ENCODE results near the gene PARD3. TPM values are rescaled to one million over a fixed set of nuclear protein-coding genes. Genes with fewer than 3 reads are reported as not detected.

Gene PARD3
- total RNA-seq, 2 experiments from 2014 or later = 3.6 to 4.0 TPM

DNA sequence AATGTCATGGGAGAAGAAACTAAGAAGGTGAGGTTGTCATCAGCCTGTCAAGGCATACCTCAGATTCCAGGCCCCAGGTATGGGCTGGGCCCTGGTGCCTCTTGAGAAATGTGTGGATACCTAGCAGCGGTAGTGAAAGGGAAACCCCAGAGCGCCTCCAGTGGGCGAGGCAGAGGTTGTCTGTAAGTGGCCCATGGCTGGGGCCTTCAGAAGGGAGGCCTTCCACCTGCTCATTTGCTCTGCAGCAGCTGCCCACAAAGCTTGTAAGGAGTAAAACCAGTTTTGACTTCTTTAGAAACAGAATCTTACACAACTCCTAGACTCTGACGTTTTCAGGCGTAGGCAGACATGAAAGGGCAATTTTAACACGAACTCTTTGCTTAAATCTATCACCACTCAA is 509.9 kb downstream of the PARD3 start:
- CTCF ChIA-PET = no interaction called here
- peaks cover 3% of the 10 kb centered on the region for H3K27me3 Mint-ChIP-seq (ENCODE audit: low read depth)
- no peaks in the 10 kb centered on the region for H3K4me1 Mint-ChIP-seq (ENCODE audit: low read depth)
- no peak overlapping the region for H3K27ac Mint-ChIP-seq
- no peaks in the 10 kb centered on the region for H3K36me3 Mint-ChIP-seq (ENCODE audit: low read depth)
- H3K9me3 Mint-ChIP-seq = no peaks in the 10 kb centered on the region
- no peak overlapping the region for H3K4me3 Mint-ChIP-seq
- intact Hi-C loops (cut with micrococcal nuclease) = no loop called here
- DNase-seq = no peak

- no peak for DNase-seq
- CTCF ChIA-PET = interaction anchor here (0.6 kb wide), 1 partner anchor 41 kb away, joined by 8 read pairs; no protein-coding TSS in a partner anchor
- H3K27ac Mint-ChIP-seq = no peak overlapping the region
- intact Hi-C loops (cut with micrococcal nuclease) = no loop called here
- no peaks in the 10 kb centered on the region for H3K9me3 Mint-ChIP-seq
- no peaks in the 10 kb centered on the region for H3K36me3 Mint-ChIP-seq (ENCODE audit: low read depth)
- peaks cover 6% of the 10 kb centered on the region for H3K27me3 Mint-ChIP-seq (ENCODE audit: low read depth)
- peaks cover 4% of the 10 kb centered on the region for H3K4me1 Mint-ChIP-seq (ENCODE audit: low read depth)
- H3K4me3 Mint-ChIP-seq = no peak overlapping the region
Observed at GRCh38 chr10:34303022-34303421, 512.1 kb downstream of the PARD3 start.

DNA sequence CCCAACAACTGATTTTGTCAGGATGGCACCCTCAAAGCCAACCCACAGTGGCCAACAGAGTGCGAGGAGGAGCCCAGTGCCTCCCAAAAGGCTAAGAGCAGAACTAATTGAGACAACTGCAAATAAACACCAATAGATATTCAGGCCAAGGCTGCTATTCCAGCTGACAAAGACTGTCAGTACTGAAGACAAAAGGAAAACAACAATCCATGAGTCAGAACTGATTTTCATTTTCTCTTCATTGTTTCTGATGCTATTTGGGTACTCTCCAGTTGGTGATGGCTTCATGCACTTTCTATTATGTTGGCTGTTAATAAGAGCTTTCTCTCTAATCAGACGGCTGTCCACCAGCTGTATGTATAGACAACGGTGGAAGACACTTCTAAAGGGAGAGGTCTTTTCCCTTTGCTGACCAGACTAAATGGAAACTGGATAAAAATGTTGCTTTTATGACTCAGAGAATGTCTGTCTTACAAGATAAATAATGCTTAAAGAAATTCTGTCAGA is 515.9 kb downstream of the PARD3 start:
- Mint-ChIP-seq H3K4me3 (no peak overlapping the region), H3K27me3 (ENCODE audit: low read depth) (peaks cover 18% of the 10 kb centered on the region), H3K27ac (no peak overlapping the region), H3K9me3 (no peaks in the 10 kb centered on the region), H3K36me3 (ENCODE audit: low read depth) (no peaks in the 10 kb centered on the region), H3K4me1 (ENCODE audit: low read depth) (peaks cover 15% of the 10 kb centered on the region)
- CTCF ChIA-PET = interaction anchor here (0.6 kb wide), 1 partner anchor 1164 kb away, joined by 6 read pairs; no protein-coding TSS in a partner anchor
- intact Hi-C loops (cut with micrococcal nuclease) = loop anchor here (10.0 kb wide), 2 partner anchors 226 to 896 kb away; no protein-coding TSS in a partner anchor
- no peak for DNase-seq

DNA sequence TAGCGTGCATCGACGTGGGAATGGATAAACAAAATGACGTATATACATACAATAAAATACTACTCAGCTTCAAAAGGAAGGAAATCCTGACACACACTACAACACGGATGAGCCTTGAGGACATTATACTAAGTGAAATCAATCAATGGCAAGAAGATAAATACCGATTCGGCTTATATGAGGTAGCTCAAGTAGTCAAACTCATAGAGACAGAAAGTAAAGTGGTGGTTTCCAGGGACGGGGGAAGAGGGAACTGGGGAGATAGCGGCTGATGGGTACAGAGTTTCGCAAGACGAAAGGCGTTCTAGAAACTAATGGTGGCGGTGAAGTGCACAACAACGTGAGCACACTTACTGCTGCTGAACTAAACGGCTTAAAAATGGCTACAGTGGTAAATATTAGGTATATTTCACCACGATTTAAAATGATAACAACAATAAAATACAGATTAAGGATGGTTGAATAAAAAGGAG is 516.7 kb downstream of the PARD3 start:
- peaks cover 20% of the 10 kb centered on the region for H3K4me1 Mint-ChIP-seq (ENCODE audit: low read depth)
- no peaks in the 10 kb centered on the region for H3K36me3 Mint-ChIP-seq (ENCODE audit: low read depth)
- H3K27ac Mint-ChIP-seq = no peak overlapping the region
- intact Hi-C loops (cut with micrococcal nuclease) = loop anchor here (10.0 kb wide), 2 partner anchors 226 to 896 kb away; no protein-coding TSS in a partner anchor
- H3K4me3 Mint-ChIP-seq = no peak overlapping the region
- H3K27me3 Mint-ChIP-seq (ENCODE audit: low read depth) = peaks cover 18% of the 10 kb centered on the region
- DNase-seq = no peak
- CTCF ChIA-PET = interaction anchor here (0.6 to 1.0 kb wide), 2 partner anchors 50 to 1172 kb away, joined by 3 read pairs; no protein-coding TSS in a partner anchor
- H3K9me3 Mint-ChIP-seq = no peaks in the 10 kb centered on the region

DNA sequence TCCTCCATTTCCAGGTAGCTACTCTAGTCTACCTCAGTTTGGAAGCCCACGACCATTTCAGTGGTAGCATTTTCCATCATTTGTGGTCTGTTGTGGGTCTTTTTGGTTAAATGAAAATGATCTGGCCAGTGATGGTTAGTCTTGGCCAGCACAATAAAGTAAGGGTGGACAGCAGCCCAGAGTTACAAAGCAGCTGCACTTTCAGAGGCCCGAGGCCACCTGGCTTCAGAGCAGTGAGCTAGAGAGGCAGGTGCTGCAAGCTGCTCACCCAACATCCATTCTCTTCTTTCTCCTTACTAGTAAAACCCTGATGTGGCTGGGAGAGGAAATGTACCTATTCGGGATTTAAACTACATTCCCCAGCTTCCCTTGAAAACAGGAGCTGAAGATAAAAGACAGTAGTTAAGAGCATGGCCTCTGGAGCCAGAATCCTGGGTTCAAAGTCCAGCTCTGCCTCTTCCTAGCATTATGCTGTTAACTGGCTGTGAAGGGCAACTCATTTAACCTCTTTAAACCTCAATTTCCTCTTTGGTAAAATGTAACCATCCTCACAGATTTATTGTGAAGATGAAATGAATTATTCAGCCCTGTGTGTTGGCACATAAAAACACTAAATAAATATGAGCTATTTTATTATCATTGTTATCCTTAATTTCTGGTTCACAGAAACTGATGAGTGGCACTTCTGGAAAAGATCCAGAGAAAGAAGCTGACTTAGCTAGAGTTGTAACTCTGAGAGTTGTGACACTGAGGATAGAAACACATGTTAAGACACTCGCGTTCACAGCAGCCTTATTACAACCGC is 517.4 kb downstream of the PARD3 start:
- no peak for DNase-seq
- no peak overlapping the region for H3K4me3 Mint-ChIP-seq
- intact Hi-C loops (cut with micrococcal nuclease) = loop anchor here (10.0 kb wide), 2 partner anchors 227 to 897 kb away; no protein-coding TSS in a partner anchor
- peaks cover 20% of the 10 kb centered on the region for H3K27me3 Mint-ChIP-seq (ENCODE audit: low read depth)
- H3K4me1 Mint-ChIP-seq (ENCODE audit: low read depth) = peaks cover 23% of the 10 kb centered on the region
- no peaks in the 10 kb centered on the region for H3K9me3 Mint-ChIP-seq
- no peak overlapping the region for H3K27ac Mint-ChIP-seq
- H3K36me3 Mint-ChIP-seq (ENCODE audit: low read depth) = no peaks in the 10 kb centered on the region
- CTCF ChIA-PET = interaction anchor here (0.6 to 1.0 kb wide), 2 partner anchors 50 to 1172 kb away, joined by 3 read pairs; no protein-coding TSS in a partner anchor

GRCh38 chr10:34295142-34295548 is 520.0 kb downstream of the PARD3 start:
- H3K27ac Mint-ChIP-seq = no peak overlapping the region
- intact Hi-C loops (cut with micrococcal nuclease) = loop anchor here (10.0 kb wide), 2 partner anchors 230 to 900 kb away; no protein-coding TSS in a partner anchor
- H3K9me3 Mint-ChIP-seq = no peaks in the 10 kb centered on the region
- H3K4me1 Mint-ChIP-seq (ENCODE audit: low read depth) = peaks cover 35% of the 10 kb centered on the region
- peaks cover 24% of the 10 kb centered on the region for H3K27me3 Mint-ChIP-seq (ENCODE audit: low read depth)
- no peaks in the 10 kb centered on the region for H3K36me3 Mint-ChIP-seq (ENCODE audit: low read depth)
- CTCF ChIA-PET = no interaction called here
- DNase-seq = no peak
- H3K4me3 Mint-ChIP-seq = no peak overlapping the region

GRCh38 chr10:34294137-34294536 is 521.0 kb downstream of the PARD3 start:
- Mint-ChIP-seq H3K27me3 (ENCODE audit: low read depth) (peaks cover 24% of the 10 kb centered on the region), H3K9me3 (no peaks in the 10 kb centered on the region), H3K36me3 (ENCODE audit: low read depth) (no peaks in the 10 kb centered on the region), H3K4me3 (no peak overlapping the region), H3K4me1 (ENCODE audit: low read depth) (peaks cover 35% of the 10 kb centered on the region), H3K27ac (peak overlapping the region; percentile 28)
- intact Hi-C loops (cut with micrococcal nuclease) = loop anchor here (1.0 to 10.0 kb wide), 5 partner anchors 12 to 1048 kb away; no protein-coding TSS in a partner anchor
- no peak for DNase-seq
- CTCF ChIA-PET = interaction anchor here (0.6 kb wide), 1 partner anchor 518 kb away, joined by 3 read pairs; no protein-coding TSS in a partner anchor

GRCh38 chr10:34292675-34293074 is 522.4 kb downstream of the PARD3 start:
- intact Hi-C loops (cut with micrococcal nuclease) = loop anchor here (5.0 to 10.0 kb wide), 3 partner anchors 232 to 1050 kb away; no protein-coding TSS in a partner anchor
- Mint-ChIP-seq H3K27me3 (ENCODE audit: low read depth) (peaks cover 25% of the 10 kb centered on the region), H3K36me3 (ENCODE audit: low read depth) (no peaks in the 10 kb centered on the region), H3K9me3 (no peaks in the 10 kb centered on the region), H3K4me1 (ENCODE audit: low read depth) (peaks cover 31% of the 10 kb centered on the region), H3K4me3 (no peak overlapping the region), H3K27ac (no peak overlapping the region)
- CTCF ChIA-PET = no interaction called here
- no peak for DNase-seq

DNA sequence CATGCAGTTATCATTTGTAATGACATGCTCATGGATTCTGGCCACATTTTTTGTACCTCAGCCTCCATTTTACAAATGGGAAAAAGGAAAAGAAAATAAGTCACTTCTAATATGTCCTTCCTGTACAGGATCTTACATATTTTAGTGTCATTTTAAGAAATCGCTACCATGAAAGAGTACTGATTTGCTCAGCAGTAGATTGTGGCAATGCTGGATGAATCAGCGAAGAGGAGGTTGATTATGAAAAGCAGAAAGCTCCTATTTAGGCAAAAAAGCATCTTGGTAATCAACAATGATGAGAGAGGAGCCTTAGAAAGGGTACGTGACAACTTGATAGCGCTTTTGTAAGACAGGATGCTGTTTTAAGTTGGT is 522.9 kb downstream of the PARD3 start:
- no peaks in the 10 kb centered on the region for H3K9me3 Mint-ChIP-seq
- no peak overlapping the region for H3K27ac Mint-ChIP-seq
- peaks cover 31% of the 10 kb centered on the region for H3K4me1 Mint-ChIP-seq (ENCODE audit: low read depth)
- intact Hi-C loops (cut with micrococcal nuclease) = loop anchor here (5.0 to 10.0 kb wide), 3 partner anchors 233 to 1050 kb away; no protein-coding TSS in a partner anchor
- no peak overlapping the region for H3K4me3 Mint-ChIP-seq
- CTCF ChIA-PET = no interaction called here
- DNase-seq = no peak
- H3K27me3 Mint-ChIP-seq (ENCODE audit: low read depth) = peaks cover 22% of the 10 kb centered on the region
- no peaks in the 10 kb centered on the region for H3K36me3 Mint-ChIP-seq (ENCODE audit: low read depth)

DNA sequence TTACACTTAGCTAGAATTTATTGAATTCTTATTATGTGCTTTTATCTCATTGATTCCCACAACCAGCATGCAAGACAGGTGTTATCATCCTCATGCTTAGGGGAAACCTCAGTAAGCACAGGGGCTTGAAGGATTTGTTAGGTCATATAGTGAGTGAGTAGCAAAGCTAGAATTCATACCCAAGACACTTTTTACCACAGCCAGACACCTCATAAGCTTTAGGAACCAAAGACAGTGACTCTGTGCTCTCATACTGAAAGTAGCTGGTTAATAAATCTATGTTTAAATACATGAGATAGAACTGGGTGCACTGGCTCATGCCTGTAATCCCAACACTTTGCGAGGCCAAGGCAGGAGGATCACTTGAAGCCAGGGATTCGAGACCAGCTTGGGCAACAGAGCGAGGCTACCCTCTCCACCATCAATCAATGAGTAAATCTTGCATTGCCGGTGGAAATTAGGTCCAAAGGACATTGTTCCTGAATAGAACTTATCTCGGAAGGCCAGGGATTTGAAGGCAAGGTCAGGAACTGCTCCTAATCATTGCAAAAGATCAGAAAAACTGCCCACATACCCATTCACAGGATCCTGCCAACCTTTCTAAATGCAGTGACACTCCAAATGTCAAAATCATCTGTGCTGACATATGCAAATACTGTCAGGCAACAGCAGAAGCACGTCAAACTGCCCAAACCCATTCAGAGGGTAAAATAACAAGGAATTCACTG is 523.5 kb downstream of the PARD3 start:
- H3K27me3 Mint-ChIP-seq (ENCODE audit: low read depth) = peaks cover 23% of the 10 kb centered on the region
- CTCF ChIA-PET = no interaction called here
- H3K9me3 Mint-ChIP-seq = no peaks in the 10 kb centered on the region
- no peak for DNase-seq
- H3K4me3 Mint-ChIP-seq = no peak overlapping the region
- no peaks in the 10 kb centered on the region for H3K36me3 Mint-ChIP-seq (ENCODE audit: low read depth)
- no peak overlapping the region for H3K27ac Mint-ChIP-seq
- H3K4me1 Mint-ChIP-seq (ENCODE audit: low read depth) = peaks cover 31% of the 10 kb centered on the region
- intact Hi-C loops (cut with micrococcal nuclease) = loop anchor here (5.0 to 10.0 kb wide), 3 partner anchors 233 to 1051 kb away; no protein-coding TSS in a partner anchor

DNA sequence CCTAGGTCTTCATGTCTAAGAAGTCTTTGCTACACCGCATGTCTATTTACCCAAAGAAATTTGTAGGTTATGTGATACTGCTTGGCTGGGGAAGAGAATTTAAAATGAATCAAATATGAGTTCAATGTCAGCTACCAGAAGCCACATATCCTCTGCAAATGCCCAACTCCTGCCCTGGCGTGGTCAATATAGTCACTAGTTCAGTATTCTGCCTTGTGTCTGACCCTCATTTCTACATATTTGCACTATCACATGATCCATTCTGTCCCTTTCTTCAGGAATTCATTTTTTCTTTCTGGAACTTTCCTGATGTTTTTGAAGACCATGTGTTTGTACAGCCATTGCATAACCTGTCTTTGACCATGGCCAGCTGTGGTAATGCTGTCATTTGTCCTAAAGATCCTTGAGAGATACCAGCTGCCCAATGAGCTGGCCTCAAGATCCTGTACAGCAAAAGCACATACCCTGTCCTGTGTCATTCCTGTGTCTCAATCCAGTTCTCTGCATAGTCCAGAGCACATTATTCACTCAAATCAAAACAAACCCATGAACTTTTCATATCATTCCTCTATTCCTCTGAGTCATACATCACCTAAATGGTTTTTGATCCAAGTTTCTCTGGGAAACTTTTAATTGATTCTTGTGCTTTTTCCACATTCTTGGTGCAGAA is 524.5 kb downstream of the PARD3 start:
- H3K4me3 Mint-ChIP-seq = no peak overlapping the region
- no peak overlapping the region for H3K27ac Mint-ChIP-seq
- no peak for DNase-seq
- H3K27me3 Mint-ChIP-seq (ENCODE audit: low read depth) = peaks cover 28% of the 10 kb centered on the region
- no peaks in the 10 kb centered on the region for H3K36me3 Mint-ChIP-seq (ENCODE audit: low read depth)
- no peaks in the 10 kb centered on the region for H3K9me3 Mint-ChIP-seq
- peaks cover 31% of the 10 kb centered on the region for H3K4me1 Mint-ChIP-seq (ENCODE audit: low read depth)
- intact Hi-C loops (cut with micrococcal nuclease) = loop anchor here (5.0 to 10.0 kb wide), 3 partner anchors 234 to 1052 kb away; no protein-coding TSS in a partner anchor
- CTCF ChIA-PET = no interaction called here

Measured in activated naive CD4-positive, alpha-beta T cell treated with anti-CD3 and anti-CD28 coated beads for 36 hours (primary cell).